Cardiac septum (tissue), 1 donor: ENCODE results near the gene PLCG2. TPM values are rescaled to one million over a fixed set of nuclear protein-coding genes. Genes with fewer than 3 reads are reported as not detected.

Source experiments
- DNase-seq: peaks from one replicate; pipeline ENCODE4 v3.0.0-alpha.2; 2020; ENCODE audit warnings: low spot score
- intact Hi-C: fragments of 100-400 bp; cut with DNase I; formaldehyde crosslinking; loops from one replicate; pipeline ENCODE4 v1.14.0; 2022
- total RNA-seq: library from RNA; stranded (reverse); fragmentation: NEBNext Ultra II Directional; extraction: Animal tissue kit (Norgen Biotek cat#: 25700); gene quantifications from one replicate; pipeline ENCODE4 v1.2.1, GENCODE V29; 2021
- donor health status: DM: no; HTN: no; CAD: no.

The PLCG2 gene
- total RNA-seq, 1 donor from 2014 or later, result 8.5 TPM

DNA sequence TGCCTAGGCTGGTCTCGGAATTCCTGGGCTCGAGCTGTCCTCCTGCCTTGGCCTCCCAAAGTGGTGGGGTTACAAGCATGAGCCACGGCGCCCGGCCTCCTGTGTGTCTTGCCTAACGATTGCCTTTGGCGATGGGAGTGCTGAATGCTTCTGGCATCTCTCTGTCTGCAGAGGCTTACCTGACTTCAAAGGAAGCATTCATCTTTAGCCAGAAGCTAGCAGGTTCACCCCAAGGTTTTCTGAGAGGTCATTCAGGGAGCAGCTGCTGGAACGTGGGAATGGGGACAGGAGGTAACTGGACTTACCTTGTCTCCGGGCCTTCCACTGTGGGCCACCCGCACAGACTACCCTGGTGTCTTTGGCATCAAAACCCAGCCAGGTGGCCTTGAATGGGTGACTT, 54.7 kb downstream of the PLCG2 start:
- DNase-seq, result no peak

DNA sequence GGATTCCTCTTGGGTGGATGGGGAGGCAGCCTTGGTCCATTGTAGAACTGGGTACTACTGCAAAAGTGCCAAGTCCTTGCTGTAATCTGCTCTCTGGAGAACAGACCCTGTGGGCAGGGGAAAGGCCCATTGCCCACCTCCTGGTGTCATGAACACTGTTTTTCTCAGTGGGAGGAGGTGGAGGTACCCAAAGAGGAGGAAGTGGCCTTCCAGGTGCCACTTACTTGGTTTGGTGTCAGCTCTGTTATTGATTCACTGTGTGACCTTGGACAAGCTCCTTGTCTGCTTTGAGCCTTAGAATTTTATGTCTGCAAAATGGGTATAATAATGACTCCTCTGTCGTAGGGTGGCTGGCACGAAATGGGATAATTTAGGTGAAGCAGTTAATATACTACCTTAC, 55.8 kb downstream of the PLCG2 start:
- intact Hi-C loops, result no loop called here
- DNase-seq, result no peak

More for the DNA sequence above, 54.7 kb downstream of the PLCG2 start:
- intact Hi-C loops, result no loop called here

GRCh38 chr16:81836279-81837054, 57.4 kb downstream of the PLCG2 start:
- intact Hi-C loops, result no loop called here
- DNase-seq, result no peak

GRCh38 chr16:81837312-81837751, 58.2 kb downstream of the PLCG2 start:
- DNase-seq, result no peak
- intact Hi-C loops, result no loop called here

GRCh38 chr16:81838794-81839193, 59.7 kb downstream of the PLCG2 start:
- intact Hi-C loops, result no loop called here
- DNase-seq, result no peak

DNA sequence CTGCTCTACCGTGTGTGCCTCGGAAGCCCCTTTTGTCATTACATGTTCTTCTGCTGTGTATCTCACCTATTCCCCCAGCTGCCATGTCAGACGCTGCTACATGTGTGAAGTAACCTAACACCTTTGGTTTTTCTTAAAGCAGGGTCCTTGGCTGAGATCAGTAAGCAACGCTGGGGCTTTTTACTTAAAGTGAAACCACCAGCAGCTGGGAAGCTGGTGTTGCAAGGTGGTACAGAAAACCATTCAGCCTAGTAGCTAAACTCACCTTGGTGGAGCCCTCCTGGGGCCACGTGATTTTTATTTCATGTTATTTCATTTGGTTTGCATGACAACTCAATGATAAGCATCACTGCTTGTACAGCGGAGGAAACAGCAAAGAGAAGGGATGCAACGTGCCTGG, 62.6 kb downstream of the PLCG2 start:
- no peak for DNase-seq
- intact Hi-C loops, result no loop called here

- intact Hi-C loops, result no loop called here
- DNase-seq, result no peak
Observed at GRCh38 chr16:81842564-81843242, 63.6 kb downstream of the PLCG2 start.

DNA sequence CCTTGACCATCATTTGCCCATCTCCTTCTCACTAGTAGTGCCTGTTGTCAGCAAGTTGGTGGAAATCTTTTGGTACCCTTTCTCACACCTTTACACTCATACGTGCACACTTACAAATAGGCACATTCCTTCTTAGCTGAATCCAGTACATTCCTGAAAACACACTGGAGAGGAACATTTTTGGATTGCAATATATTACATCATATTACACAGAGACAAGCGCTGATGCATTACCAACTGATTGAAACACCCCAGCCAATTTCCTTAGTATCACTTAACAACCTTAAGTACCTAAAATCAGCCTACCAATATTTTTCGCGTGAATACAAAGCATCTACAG, 64.1 kb downstream of the PLCG2 start:
- intact Hi-C loops, result no loop called here
- DNase-seq, result no peak

DNA sequence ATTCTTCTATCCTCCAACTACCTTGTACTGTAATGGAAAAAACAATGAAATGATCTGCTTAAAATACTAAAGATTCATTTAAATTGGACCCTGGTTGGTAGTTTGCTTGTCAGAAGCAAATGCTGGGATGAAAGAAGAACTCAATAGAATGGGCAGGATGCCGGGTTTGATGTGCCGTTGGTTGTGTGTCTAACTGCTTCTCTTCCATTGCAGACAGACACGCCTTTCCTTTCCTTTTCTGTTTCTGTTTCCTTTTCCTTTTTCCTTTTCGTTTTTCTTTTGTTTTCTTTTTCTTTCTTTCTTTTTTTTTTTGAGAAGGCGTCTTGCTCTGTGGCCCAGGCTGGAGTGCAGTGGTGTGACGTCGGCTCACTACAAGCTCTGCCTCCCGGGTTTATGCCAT, 64.6 kb downstream of the PLCG2 start:
- intact Hi-C loops, result no loop called here
- no peak for DNase-seq

DNA sequence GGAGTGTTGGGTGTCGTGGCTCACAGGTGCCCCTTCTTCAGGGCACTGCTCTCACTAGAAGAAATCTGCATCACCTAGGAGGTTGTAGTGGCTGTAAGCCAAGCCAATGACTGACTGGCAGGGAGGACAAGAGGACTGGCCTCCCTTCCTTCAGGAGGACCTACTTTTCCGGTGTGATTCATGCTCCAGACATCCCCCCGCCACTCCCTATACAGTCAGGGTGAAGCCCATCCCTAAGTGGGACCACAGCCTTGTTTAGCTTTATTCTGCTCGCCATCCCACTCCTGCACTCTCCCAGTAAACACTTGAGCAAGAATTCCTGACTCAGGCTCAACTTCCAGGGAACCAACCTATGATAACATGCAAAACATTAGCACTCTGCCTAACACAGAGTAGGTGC, 67.0 kb downstream of the PLCG2 start:
- intact Hi-C loops, result no loop called here
- no peak for DNase-seq

- no peak for DNase-seq
- intact Hi-C loops, result no loop called here
Observed at GRCh38 chr16:81848306-81848853, 69.3 kb downstream of the PLCG2 start.

DNA sequence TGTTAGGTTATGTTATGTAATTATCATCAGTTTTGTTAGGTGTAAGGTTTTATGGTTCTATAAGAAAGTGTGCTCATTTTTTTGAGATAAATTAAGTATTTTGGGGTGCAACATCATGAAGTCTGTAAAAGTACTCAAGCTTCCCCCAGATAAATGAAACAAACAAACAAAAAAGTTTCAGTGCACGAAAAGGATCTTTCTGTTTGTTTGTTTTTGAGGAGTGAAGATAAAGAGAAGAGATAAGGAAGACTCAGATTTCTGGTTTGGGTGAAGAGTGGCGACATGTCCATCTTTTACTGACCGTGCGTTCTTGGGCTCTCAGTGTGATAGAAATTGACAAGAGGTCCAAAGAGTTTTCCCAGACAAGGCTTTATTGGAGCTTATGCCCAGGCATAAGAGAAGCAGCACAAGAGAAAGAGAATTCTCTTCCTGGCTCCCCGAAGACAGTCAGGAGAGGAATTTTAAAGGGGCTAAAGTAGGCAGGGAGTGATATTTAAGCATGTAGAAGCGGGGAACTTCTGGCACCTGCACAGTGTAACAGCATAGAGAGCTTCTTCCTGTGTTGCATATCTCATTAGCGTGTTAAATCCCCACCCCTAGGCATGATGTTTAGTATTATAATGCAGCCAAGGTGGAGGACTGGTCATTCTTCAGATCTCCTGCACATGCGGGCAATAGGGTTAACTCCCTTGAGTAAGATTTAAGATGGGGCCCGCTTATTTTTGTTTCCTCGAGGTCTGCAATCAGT, 71.3 kb downstream of the PLCG2 start:
- intact Hi-C loops, result no loop called here
- no peak for DNase-seq

DNA sequence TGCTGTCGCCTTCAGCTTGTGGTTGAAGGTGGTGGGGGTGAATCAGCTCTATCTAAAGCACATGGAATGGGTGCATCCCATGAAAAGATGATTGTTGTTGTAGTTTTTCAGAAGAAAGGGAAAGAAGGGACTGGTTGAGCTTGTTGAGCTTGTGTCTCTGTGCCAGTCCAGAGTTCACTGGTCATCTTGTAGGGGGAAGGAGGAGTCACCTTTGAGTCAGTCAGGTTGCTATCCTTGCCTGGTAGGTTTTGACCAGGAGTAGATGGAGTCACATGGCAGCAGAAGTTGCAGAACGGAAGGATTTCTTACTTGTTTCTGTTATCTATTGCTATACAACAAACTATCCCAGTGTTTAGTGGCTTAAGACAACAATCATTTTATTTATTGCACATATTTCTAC, 73.3 kb downstream of the PLCG2 start:
- intact Hi-C loops, result no loop called here
- DNase-seq, result no peak

DNA sequence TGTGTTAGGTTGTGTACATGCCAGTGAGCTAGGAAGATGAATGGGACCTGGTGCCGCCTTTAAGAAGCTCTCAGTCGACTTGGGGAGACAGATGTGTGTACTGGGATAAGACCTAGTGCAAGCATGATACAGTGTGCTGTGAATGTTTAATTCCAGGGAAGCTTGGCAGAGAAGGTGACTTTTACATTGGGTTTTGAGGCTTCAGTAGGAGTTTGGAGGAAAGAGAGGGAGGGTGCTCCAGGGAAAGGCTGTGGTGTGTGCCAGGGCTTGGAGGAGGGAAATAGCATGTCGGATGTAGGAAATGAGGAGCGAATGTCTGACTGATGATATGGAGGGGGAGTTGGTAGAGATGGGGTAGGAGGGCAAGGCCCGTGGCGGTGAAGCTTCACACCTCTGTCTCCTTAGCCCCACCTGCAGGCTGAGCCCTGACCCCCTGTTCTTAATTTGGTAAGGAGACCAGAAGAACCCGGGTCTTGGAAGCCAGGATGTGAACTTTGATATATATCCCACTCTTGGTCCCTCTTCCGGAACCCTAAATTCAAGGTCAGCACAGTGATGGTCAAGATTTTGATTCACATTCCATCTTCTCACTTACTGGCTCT, 76.6 kb downstream of the PLCG2 start:
- DNase-seq, result no peak
- intact Hi-C loops, result no loop called here

DNA sequence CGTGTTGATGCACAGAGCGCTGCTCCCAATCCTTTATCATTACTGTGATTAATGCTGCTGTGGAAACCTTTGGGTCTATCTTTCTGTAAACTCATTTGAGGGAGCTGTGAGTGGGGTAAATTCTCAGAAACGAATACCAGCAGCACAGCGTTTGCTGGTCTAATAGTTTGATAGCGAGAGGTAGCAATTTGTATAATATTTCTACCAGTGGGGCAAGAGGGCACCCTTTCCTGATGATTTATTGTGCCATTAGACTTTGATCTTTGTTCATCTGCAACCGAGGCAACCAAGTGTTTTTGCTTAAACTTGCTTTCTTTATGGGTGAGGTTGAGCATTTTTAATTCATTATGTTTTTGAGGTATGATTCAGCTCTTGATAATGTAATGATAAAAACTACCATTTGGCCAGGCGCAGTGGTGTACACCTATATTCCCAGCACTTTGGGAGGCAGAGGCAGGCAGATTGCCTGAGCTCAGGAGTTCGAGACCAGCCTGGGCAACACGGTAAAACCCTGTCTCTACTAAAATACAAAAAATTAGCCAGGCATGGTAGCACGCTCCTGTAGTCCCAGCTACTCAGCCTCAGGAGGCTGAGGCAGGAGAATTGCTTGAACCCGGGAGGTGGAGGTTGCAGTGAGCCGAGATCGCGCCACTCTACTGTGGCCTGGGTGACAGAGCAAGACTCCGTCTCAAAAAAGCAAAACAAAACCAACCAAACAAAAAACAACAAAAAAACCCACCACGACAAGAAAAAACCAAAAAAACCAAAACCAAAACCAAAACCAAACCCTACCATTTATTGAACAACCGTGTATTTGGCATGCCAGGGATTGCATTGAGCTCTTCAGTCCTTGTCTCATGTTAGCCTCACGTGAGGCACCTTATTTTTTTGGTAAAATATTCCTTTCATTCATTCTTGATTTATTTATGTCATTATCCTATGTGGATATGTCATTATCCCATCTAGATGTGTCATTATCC, 81.5 kb downstream of the PLCG2 start:
- DNase-seq, result no peak
- intact Hi-C loops, result loop anchor here (10.0 kb wide), 1 partner anchor 86 kb away; the partner anchor contains the start of gene PLCG2

DNA sequence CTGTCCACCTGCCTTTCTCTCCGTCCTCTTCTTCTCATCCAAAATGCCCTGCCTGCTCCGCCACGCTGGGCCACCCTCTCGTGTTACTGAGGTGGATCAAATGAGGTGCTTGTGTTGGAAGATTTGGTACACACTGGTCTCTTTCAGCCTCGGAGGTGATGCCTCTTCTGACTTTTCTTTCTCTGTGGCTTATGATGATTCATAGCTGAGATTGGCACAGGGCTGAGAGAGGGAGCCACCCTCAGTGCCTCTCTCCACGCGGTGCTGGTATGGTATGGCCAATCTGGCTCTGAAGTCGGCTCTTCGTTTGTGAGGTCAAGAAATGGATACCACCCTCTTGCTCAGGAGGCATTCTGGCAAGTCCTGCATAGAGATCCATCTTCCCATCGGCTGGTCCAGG, 82.4 kb downstream of the PLCG2 start:
- no peak for DNase-seq
- intact Hi-C loops, result loop anchor here (10.0 kb wide), 1 partner anchor 87 kb away; the partner anchor contains the start of gene PLCG2

DNA sequence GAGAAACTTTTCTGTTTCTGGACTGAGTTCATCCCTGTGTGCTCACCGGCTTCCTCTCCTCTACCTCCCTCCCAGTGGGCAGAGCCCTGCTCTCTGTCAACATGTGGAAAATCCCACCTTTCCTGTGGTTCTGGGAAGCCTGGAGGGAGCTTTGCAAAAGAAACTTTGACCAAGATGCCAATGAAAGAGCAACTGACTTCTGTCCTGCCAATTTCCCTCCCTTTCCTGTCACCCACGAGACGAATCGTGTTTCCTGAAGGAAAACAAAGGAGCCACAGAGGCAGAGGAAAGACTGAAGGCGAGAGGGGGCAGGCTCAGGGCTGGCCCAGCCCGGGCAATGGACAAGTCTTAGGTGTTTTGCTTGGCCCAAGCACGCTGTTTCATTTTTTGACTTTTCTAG, 82.8 kb downstream of the PLCG2 start:
- intact Hi-C loops, result loop anchor here (10.0 kb wide), 1 partner anchor 87 kb away; the partner anchor contains the start of gene PLCG2

DNA sequence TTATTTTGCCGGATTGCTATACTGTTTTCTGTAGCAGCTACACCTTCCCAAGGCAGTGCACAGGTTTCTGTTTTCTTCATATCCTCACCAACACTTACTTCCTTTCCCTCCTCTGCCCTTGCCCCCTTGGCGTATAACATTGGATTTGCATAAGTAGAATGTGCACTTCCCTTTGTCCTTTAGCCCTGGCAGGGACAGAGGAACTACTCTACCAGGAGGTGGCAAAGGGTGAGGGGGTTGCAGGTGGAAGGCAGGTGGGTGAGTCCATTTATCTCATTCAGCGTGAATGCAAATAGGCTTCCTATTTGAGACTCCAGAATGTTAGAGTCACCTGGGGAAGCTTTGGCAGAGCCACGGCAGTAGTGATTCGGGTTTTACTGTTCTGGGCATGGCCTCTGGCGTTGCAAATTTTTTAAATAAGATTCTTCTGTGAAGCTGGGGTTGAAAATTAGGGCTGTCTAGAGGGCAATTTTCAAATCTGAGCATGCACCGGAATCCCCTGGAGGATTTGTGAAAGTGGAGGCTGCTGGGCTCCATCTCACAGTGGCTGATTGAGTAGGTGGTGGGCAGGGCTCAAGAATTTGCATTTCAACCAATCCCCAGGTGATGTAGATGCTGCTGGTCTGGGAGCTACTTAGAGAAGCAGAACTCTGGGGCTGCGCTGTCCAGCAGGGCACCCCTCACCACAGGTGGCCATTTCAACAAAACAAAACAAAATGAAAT, 84.7 kb downstream of the PLCG2 start:
- DNase-seq, result no peak
- intact Hi-C loops, result loop anchor here (10.0 kb wide), 1 partner anchor 89 kb away; the partner anchor contains the start of gene PLCG2

More for the DNA sequence above, 82.8 kb downstream of the PLCG2 start:
- DNase-seq, result no peak
